Measurements from ENCODE around the gene FUBP3. TPM values are rescaled to one million over a fixed set of nuclear protein-coding genes. Genes with fewer than 3 reads are reported as not detected.

Gene FUBP3
- total RNA-seq, 4 donors from 2014 or later = 33.1 to 59.9 (median 37.8) TPM

DNA sequence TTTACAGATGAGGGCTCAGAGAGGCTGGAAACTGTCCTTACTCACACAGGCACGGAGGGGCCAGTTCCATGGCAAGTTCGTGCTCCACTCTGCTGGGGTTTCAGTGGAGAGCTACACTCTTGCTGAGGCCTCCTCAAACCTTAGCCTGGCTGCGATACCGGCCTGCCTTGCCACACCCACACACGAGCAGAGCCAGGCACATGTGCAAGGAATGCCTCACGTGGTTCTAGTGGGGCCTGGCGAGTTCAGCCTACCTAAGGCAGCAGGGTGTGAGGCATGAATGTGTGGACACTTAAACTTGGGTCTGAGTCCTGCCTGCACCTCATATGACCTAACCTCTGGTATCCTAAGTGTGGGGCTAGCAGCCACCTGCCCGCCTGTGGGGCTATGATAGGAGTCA, 63.5 kb downstream of the FUBP3 start:
- WGBS, 2 donors = 75 to 89% methylated on average over 8 of the region's 8 CpGs
- Histone ChIP-seq H3K4me3 (no peak overlapping the region), H3K36me3 (peaks cover 0 to 12% (median 7%) of the 10 kb centered on the region in 3 donors), H3K9me3 (peaks cover 0 to 20% (median 0%) of the 10 kb centered on the region in 4 donors), H3K27me3 (no peaks in the 10 kb centered on the region), H3K4me1 (no peaks in the 10 kb centered on the region), H3K27ac (no peak overlapping the region)
- DNase-seq (ENCODE audit: low spot score in 2 of 2) = no peak
- TF ChIP-seq POLR2A (IDR thresholded peaks at IDR 0.05) (no peak), EP300 (IDR thresholded peaks at IDR 0.05) (no peak)
- TF ChIP-seq, protein P1, sequence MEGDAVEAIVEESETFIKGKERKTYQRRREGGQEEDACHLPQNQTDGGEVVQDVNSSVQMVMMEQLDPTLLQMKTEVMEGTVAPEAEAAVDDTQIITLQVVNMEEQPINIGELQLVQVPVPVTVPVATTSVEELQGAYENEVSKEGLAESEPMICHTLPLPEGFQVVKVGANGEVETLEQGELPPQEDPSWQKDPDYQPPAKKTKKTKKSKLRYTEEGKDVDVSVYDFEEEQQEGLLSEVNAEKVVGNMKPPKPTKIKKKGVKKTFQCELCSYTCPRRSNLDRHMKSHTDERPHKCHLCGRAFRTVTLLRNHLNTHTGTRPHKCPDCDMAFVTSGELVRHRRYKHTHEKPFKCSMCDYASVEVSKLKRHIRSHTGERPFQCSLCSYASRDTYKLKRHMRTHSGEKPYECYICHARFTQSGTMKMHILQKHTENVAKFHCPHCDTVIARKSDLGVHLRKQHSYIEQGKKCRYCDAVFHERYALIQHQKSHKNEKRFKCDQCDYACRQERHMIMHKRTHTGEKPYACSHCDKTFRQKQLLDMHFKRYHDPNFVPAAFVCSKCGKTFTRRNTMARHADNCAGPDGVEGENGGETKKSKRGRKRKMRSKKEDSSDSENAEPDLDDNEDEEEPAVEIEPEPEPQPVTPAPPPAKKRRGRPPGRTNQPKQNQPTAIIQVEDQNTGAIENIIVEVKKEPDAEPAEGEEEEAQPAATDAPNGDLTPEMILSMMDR (IDR thresholded peaks at IDR 0.05) = no peak

DNA sequence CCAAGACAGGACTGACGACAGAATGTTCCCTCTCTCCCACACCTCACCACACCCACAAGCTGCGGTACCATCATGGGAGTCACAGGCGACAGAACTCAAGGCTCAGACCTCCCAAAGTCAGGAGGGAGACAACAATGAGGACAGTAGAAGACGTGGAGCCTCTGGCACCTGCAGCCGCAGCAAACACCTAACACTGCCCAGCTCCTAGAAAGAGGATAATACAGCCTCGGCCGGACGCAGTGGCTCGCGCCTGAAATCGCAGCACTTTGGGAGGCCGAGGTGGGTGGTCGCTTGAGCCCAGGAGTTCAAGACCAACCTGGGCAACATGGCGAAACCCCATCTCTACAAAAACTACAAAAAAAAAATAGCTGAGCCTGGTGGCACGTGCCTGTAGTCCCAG, 71.8 kb downstream of the FUBP3 start:
- no peaks in the 10 kb centered on the region for H3K4me1 ChIP-seq
- H3K9me3 ChIP-seq = peaks cover 0 to 9% (median 0%) of the 10 kb centered on the region in 4 donors
- no peak overlapping the region for H3K4me3 ChIP-seq
- no peaks in the 10 kb centered on the region for H3K36me3 ChIP-seq
- H3K27ac ChIP-seq = no peak overlapping the region
- H3K27me3 ChIP-seq = peaks cover 0 to 52% of the 10 kb centered on the region in 2 donors
- TF ChIP-seq POLR2A (IDR thresholded peaks at IDR 0.05) = no peak
- no peak for TF ChIP-seq EP300 (IDR thresholded peaks at IDR 0.05)
- TF ChIP-seq, protein P1 (IDR thresholded peaks at IDR 0.05) = no peak
- DNase-seq (ENCODE audit: low spot score in 2 of 2) = no peak
- WGBS, 2 donors = 81 to 86% methylated on average over 15 of the region's 15 CpGs

DNA sequence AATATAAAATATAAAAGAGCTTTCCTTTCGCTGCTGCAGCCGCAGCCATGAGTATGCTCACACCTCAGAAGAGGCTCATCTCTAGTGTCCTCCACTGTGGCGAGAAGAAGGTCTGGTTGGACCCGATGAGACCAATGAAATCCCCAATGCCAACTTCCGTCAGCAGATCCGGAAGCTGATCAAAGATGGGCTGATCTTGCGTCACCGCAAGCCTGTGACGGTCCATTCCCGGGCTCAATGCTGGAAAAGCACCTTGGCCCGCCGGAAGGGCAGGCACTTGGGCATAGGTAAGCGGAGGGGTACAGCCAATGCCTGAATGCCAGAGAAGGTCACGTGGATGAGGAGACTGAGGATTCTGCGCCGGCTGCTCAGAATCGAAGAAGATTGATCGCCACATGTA, 72.4 kb downstream of the FUBP3 start:
- Histone ChIP-seq H3K27me3 (peaks cover 0 to 57% of the 10 kb centered on the region in 2 donors), H3K4me3 (no peak overlapping the region), H3K9me3 (peaks cover 0 to 3% (median 0%) of the 10 kb centered on the region in 4 donors), H3K27ac (no peak overlapping the region), H3K4me1 (no peaks in the 10 kb centered on the region), H3K36me3 (no peaks in the 10 kb centered on the region)
- DNase-seq (ENCODE audit: low spot score in 2 of 2) = no peak
- WGBS, 2 donors = 94 to 97% methylated on average over 15 to 18 of the region's 18 CpGs
- no peak for TF ChIP-seq EP300 (IDR thresholded peaks at IDR 0.05)
- TF ChIP-seq POLR2A (IDR thresholded peaks at IDR 0.05) = no peak
- TF ChIP-seq, protein P1 (IDR thresholded peaks at IDR 0.05) = no peak

DNA sequence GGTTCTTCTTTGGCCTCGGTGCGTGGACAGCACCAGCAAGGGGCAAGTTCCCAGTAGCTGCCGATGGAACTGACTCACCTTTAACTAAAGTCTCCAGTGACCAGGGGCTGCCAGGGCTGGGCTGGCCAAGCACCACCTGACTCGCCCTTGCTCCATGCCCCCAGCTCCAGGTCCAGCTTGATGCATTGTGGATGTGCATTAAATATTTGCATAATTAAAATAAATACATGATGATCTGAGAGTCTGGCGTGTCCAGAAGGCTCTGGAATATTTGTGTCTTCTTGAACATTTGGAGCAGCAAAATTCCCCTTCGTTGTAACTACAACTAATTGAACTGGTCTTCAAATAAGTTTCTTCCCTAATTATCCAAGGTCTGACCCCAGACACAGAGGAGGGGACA, 75.5 kb downstream of the FUBP3 start:
- Histone ChIP-seq H3K4me1 (peaks cover 0 to 10% (median under 1%) of the 10 kb centered on the region in 4 donors), H3K36me3 (peaks cover 0 to 7% (median 0%) of the 10 kb centered on the region in 3 donors), H3K9me3 (peaks cover 0 to 13% (median 0%) of the 10 kb centered on the region in 4 donors), H3K27me3 (peaks cover 0 to 80% of the 10 kb centered on the region in 2 donors), H3K27ac (no peak overlapping the region), H3K4me3 (no peak overlapping the region)
- DNase-seq (ENCODE audit: low spot score in 2 of 2) = no peak
- no peak for TF ChIP-seq EP300 (IDR thresholded peaks at IDR 0.05)
- TF ChIP-seq, protein P1 (IDR thresholded peaks at IDR 0.05) = no peak
- TF ChIP-seq POLR2A (IDR thresholded peaks at IDR 0.05) = no peak
- 78 to 85% methylated on average over 6 of the region's 6 CpGs for WGBS, 2 donors

DNA sequence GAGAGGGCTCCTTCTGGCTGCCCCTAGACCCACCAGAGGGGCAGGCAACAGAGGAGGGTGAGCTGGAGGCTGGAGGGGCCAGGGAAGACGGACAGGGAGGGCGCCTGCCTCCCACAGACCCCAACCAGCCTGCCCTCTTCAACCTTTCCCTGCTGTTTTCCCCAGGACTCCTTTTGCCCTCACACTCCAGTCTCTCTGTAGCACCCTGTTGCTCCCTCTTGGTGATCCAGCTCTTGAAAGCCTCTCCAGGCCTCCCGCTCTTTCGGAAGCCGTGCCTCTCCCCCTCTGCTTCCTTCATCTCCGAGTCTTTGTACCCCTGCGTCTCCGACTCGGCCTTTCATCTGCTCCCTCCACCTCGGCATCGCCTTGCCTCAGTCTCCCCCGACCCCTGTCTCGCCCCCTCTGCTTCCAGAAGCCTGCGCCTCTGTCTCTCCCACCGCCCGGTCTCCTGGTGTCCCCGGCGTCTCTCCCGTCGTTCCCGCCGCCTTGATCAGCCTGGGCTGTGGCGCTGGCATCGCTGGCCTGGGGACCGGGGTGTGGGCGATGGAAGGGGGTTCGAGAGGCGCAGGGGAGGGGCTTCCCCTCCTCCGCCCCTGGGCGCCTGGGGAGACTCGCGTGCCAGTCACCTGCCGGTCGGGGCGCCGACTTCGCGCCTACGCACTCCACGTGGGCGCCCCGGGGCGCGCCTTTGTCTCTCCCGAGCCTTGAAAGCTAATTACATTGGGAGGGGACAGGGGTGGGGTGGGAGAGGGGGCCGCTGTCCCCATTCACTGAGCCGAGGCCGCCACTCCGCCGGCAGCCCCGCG, 79.7 kb downstream of the FUBP3 start:
- 14 to 16% methylated on average over 30 to 48 of the region's 52 CpGs for WGBS, 2 donors
- Histone ChIP-seq H3K4me1 (peaks cover 0 to 52% (median 30%) of the 10 kb centered on the region in 4 donors), H3K4me3 (no peak overlapping the region), H3K27me3 (peaks cover 4 to 97% of the 10 kb centered on the region in 2 donors), H3K27ac (no peak overlapping the region), H3K9me3 (peaks cover 0 to 13% (median 0%) of the 10 kb centered on the region in 4 donors), H3K36me3 (peaks cover 0 to 7% (median 0%) of the 10 kb centered on the region in 3 donors)
- no peak for DNase-seq (ENCODE audit: low spot score in 2 of 2)
- no peak for TF ChIP-seq EP300 (IDR thresholded peaks at IDR 0.05)
- TF ChIP-seq POLR2A (IDR thresholded peaks at IDR 0.05) = no peak
- TF ChIP-seq, protein P1 (IDR thresholded peaks at IDR 0.05) = no peak

Data from tibial nerve (tissue), 4 donors.